PC-9 (cell line): ENCODE measurements around the gene NUP188. TPM values are rescaled to one million over a fixed set of nuclear protein-coding genes. Genes with fewer than 3 reads are reported as not detected.

Experiments
- BruUV-seq: library from RNA; stranded (reverse); fragments of 400-500 nt; replicated peaks from 2 replicates; lab custom pipeline; 2021; lab: Mats Ljungman, UMichigan
- CTCF ChIA-PET: fragments of 300-600 bp; sonication (Branson Sonifier 250); formaldehyde crosslinking; loops from one replicate; lab custom pipeline; 2022; ENCODE audit warnings: antibody characterized with exemption; lab: Charles Lee
- POLR2A ChIA-PET: fragments of 300-600 bp; sonication (Branson Sonifier 250); formaldehyde crosslinking; loops from one replicate; lab custom pipeline; 2022; ENCODE audit warnings: antibody characterized with exemption; ENCODE audit not compliant: unreplicated experiment; lab: Charles Lee
- DNase-seq, 2 experiments: peaks; one replicate each; pipeline versions ENCODE4 v3.0.0 to v3.0.0-alpha.2; 2015 to 2022; ENCODE audit warnings: mixed read lengths in 1 of 2
- H2AFZ ChIP-seq: fragments of 200-600 bp; sonication (generic); 2 replicates; pipeline ENCODE4 v1.8.1; 2017; ENCODE audit warnings: antibody characterized with exemption
- H3F3A ChIP-seq: fragments of 200-600 bp; sonication (generic); 2 replicates; pipeline ENCODE4 v1.8.1; 2017; ENCODE audit warnings: antibody characterized with exemption, mild to moderate bottlenecking, low read depth; ENCODE audit not compliant: insufficient read depth
- H3K27ac ChIP-seq: fragments of 200-600 bp; sonication (generic); 2 replicates; pipeline ENCODE4 v1.6.1; 2016; ENCODE audit warnings: mixed run types
- H3K27me3 ChIP-seq: fragments of 200-600 bp; sonication (generic); 2 replicates; pipeline ENCODE4 v1.6.1; 2016; ENCODE audit warnings: low read depth, mixed run types; ENCODE audit not compliant: insufficient read depth
- H3K36me3 ChIP-seq: fragments of 200-600 bp; sonication (generic); 2 replicates; pipeline ENCODE4 v1.6.1; 2016; ENCODE audit warnings: low read depth, mixed run types
- H3K4me1 ChIP-seq: fragments of 200-600 bp; sonication (generic); replicated peaks from 2 replicates; pipeline ENCODE4 v1.6.1; 2016; ENCODE audit warnings: mixed run types; ENCODE audit not compliant: insufficient read depth
- H3K4me2 ChIP-seq: fragments of 200-600 bp; sonication (generic); 2 replicates; pipeline ENCODE4 v1.6.1; 2017; ENCODE audit warnings: mixed run types
- H3K4me3 ChIP-seq: fragments of 200-600 bp; sonication (generic); 2 replicates; pipeline ENCODE4 v1.6.1; 2016; ENCODE audit warnings: mixed run types
- H3K79me2 ChIP-seq: fragments of 200-600 bp; sonication (generic); 2 replicates; pipeline ENCODE4 v1.6.1; 2017; ENCODE audit warnings: low read depth, mixed run types
- H3K9me2 ChIP-seq: fragments of 200-600 bp; sonication (generic); 2 replicates; pipeline ENCODE4 v1.8.1; 2017; ENCODE audit warnings: mild to moderate bottlenecking; ENCODE audit not compliant: insufficient read depth
- H3K9me3 ChIP-seq: fragments of 200-600 bp; sonication (generic); 2 replicates; pipeline ENCODE4 v1.8.1; 2016; ENCODE audit warnings: low read depth; ENCODE audit not compliant: insufficient read depth
- H4K20me1 ChIP-seq: fragments of 200-600 bp; sonication (generic); 2 replicates; pipeline ENCODE4 v1.8.1; 2017; ENCODE audit not compliant: insufficient read depth
- EZH2 ChIP-seq: fragments of 200-600 bp; sonication (generic); IDR thresholded peaks from 2 replicates; pipeline ENCODE4 v1.8.0; 2017; ENCODE audit warnings: antibody characterized with exemption, low read depth
- intact Hi-C: fragments of 100-400 bp; cut with micrococcal nuclease; formaldehyde crosslinking; loops from one replicate; pipeline ENCODE4 v1.10.0; 2022; ENCODE audit not compliant: unreplicated experiment
- total RNA-seq: library from RNA; stranded (reverse); gene quantifications from 2 replicates; pipeline ENCODE4 v1.2.3, GENCODE V29; 2021
- TF ChIP-seq, protein P1 (sequence below): fragments of 200-600 bp; sonication (generic); conservative IDR thresholded peaks from 2 replicates; pipeline ENCODE4 v1.6.1; 2017; ENCODE audit warnings: mixed run types, antibody characterized with exemption, mild to moderate bottlenecking, moderate library complexity

The NUP188 gene
- total RNA-seq, 1 experiment from 2014 or later, result 90.0 TPM

DNA sequence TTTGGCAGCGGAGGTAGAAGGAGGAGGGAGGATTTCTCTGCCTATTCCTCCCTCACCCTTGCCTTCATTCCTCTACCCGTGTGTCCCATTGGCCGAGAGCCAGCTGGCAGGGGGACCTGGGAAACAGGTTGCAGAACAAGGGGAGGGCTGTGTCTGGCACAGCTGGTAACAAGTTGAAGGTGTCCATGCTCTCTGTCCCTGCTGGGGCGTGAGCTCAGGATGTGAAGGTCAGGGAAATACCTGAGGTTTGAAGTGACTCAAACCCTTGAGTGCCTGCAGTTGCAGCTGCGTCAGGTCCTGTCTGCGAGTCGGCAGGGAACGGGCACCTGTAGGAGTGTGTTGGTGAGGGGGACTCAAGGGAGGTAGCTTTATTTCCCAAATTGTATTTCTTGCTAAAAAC is 105.1 kb downstream of the NUP188 start:
- CTCF ChIA-PET, result interaction anchor here (1.2 kb wide), 1 partner anchor 24 kb away, joined by 15 read pairs; the partner anchor contains the start of gene SH3GLB2

DNA sequence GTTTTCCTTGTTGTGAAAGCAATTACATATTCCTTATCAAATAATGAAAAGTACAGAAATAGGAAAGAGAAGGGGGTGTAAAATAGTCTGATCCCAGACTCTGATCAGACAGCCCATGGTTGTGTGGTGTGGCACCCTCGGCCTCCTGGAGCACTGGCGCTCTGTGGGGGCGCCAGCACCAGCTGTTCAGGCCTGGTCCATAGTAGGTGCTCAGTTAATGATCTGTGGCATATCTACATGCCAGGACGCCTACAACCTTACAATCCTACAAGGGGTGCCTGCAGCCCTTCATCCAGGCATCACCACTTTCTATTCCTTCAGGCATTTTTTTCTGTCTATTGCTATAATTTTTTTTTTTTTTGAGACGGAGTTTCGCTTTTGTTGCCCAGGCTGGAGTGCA is 105.5 kb downstream of the NUP188 start:
- no peaks in the 10 kb centered on the region for H3K27me3 ChIP-seq
- intact Hi-C loops, result loop anchor here (2.0 to 10.0 kb wide), 2 partner anchors 58 to 498 kb away; partner anchors contain the start of genes CRAT, PTPA and SPTAN1
- DNase-seq, result no peak
- BruUV-seq, result no TSS peak
- peaks cover 6% of the 10 kb centered on the region; the same call in 1 of the 2 replicates for H3K79me2 ChIP-seq
- ChIA-PET CTCF (interaction anchor here (1.2 kb wide), 1 partner anchor 25 kb away, joined by 15 read pairs; the partner anchor contains the start of gene SH3GLB2), POLR2A (interaction anchor here (0.5 to 0.8 kb wide), 2 partner anchors 28 to 573 kb away, joined by 3 to 8 read pairs; no protein-coding TSS in a partner anchor)
- H3K36me3 ChIP-seq, result peaks cover 20% of the 10 kb centered on the region
- H3K4me3 ChIP-seq, result no peak overlapping the region; the same call in 1 of the 2 replicates
- no peaks in the 10 kb centered on the region for H3K9me3 ChIP-seq
- peak overlapping the region; percentile 61 for H3K4me2 ChIP-seq
- H3F3A ChIP-seq, result peaks cover 45% of the 10 kb centered on the region
- TF ChIP-seq, protein P1, sequence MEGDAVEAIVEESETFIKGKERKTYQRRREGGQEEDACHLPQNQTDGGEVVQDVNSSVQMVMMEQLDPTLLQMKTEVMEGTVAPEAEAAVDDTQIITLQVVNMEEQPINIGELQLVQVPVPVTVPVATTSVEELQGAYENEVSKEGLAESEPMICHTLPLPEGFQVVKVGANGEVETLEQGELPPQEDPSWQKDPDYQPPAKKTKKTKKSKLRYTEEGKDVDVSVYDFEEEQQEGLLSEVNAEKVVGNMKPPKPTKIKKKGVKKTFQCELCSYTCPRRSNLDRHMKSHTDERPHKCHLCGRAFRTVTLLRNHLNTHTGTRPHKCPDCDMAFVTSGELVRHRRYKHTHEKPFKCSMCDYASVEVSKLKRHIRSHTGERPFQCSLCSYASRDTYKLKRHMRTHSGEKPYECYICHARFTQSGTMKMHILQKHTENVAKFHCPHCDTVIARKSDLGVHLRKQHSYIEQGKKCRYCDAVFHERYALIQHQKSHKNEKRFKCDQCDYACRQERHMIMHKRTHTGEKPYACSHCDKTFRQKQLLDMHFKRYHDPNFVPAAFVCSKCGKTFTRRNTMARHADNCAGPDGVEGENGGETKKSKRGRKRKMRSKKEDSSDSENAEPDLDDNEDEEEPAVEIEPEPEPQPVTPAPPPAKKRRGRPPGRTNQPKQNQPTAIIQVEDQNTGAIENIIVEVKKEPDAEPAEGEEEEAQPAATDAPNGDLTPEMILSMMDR, result no peak
- no peak for TF ChIP-seq EZH2
- peaks cover 36% of the 10 kb centered on the region for H3K4me1 ChIP-seq
- H3K9me2 ChIP-seq, result no peaks in the 10 kb centered on the region
- no peaks in the 10 kb centered on the region for H4K20me1 ChIP-seq
- no peak overlapping the region for H2AFZ ChIP-seq
- H3K27ac ChIP-seq, result peak overlapping the region; percentile 74

More for the DNA sequence above, 105.1 kb downstream of the NUP188 start:
- peaks cover 32% of the 10 kb centered on the region for H3K4me1 ChIP-seq
- peaks cover 6% of the 10 kb centered on the region; the same call in 1 of the 2 replicates for H3K79me2 ChIP-seq
- H2AFZ ChIP-seq, result no peak overlapping the region
- POLR2A ChIA-PET, result interaction anchor here (0.5 to 1.1 kb wide), 4 partner anchors 16 to 573 kb away, joined by 3 to 8 read pairs (median 3); partner anchors contain the start of gene MIGA2
- no peaks in the 10 kb centered on the region for H3K9me3 ChIP-seq
- no peak for TF ChIP-seq EZH2
- TF ChIP-seq, protein P1, result no peak
- peaks cover 20% of the 10 kb centered on the region for H3K36me3 ChIP-seq
- H3K4me3 ChIP-seq, result no peak overlapping the region; the same call in 1 of the 2 replicates
- intact Hi-C loops, result loop anchor here (1.0 to 10.0 kb wide), 4 partner anchors 29 to 498 kb away; partner anchors contain the start of genes CRAT, DOLPP1, PTPA and SPTAN1
- H3K4me2 ChIP-seq, result peak overlapping the region; percentile 61
- H3K27me3 ChIP-seq, result no peaks in the 10 kb centered on the region
- DNase-seq, result peak; percentile 99 to 100
- no peaks in the 10 kb centered on the region for H4K20me1 ChIP-seq
- H3K27ac ChIP-seq, result peak overlapping the region; percentile 74
- H3K9me2 ChIP-seq, result no peaks in the 10 kb centered on the region
- peaks cover 41% of the 10 kb centered on the region for H3F3A ChIP-seq
- BruUV-seq, result no TSS peak

DNA sequence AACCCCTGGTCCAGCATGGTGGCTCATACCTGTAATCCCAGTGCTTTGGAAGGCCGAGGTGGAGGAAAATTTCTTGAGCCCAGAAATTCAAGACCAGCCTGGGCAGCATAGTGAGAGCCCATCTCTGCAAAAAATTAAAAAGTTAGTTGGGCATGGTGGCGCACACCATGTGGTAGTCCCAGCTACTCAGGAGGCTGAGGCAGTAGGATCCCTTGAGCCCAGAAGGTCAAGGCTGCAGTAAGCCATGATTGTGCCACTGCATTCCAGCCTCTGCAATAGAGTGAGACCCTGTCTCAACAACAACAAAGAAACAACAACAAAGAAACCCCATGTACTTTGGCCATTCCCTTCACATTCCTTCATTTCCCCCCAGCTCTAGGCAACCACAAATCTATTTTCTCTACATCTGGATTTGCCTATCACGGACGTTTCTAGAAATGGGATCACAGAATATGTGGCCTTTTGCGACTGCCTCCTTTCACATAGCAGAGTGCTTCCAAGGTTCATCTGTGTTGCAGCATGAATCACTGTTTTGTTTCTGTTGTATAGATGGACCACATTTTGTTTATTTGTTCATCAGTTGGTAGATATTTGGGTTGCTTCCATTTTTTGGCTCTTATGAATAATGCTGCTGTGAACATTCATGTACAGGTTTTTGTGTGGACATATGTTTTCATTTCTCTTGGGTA is 106.8 kb downstream of the NUP188 start:
- no peaks in the 10 kb centered on the region for H4K20me1 ChIP-seq
- peaks cover 49% of the 10 kb centered on the region for H3K4me1 ChIP-seq
- TSS peak; percentile 45 for BruUV-seq
- H3K27ac ChIP-seq, result 0 out of 2 replicates have a peak overlapping the region, but pooled peaks have one; percentile 74
- no peaks in the 10 kb centered on the region for H3K9me2 ChIP-seq
- peaks cover 20% of the 10 kb centered on the region for H3K36me3 ChIP-seq
- peaks cover 6% of the 10 kb centered on the region; the same call in 1 of the 2 replicates for H3K79me2 ChIP-seq
- no peaks in the 10 kb centered on the region for H3K27me3 ChIP-seq
- no peak overlapping the region for H3K4me3 ChIP-seq
- no peak overlapping the region for H2AFZ ChIP-seq
- DNase-seq, result no peak
- H3F3A ChIP-seq, result peaks cover 52% of the 10 kb centered on the region
- intact Hi-C loops, result loop anchor here (10.0 kb wide), 1 partner anchor 500 kb away; the partner anchor contains the start of gene SPTAN1
- ChIA-PET CTCF (no interaction called here), POLR2A (interaction anchor here (0.6 kb wide), 1 partner anchor 294 kb away, joined by 3 read pairs; no protein-coding TSS in a partner anchor)
- TF ChIP-seq, protein P1, result no peak
- TF ChIP-seq EZH2, result no peak
- no peaks in the 10 kb centered on the region for H3K9me3 ChIP-seq
- no peak overlapping the region for H3K4me2 ChIP-seq
